RWPE2 (cell line): Measurements from ENCODE around the gene TRANK1.

Experiments
- ATAC-seq: fragments of 200-7000 bp; cut with Tn5 transposase; 3 replicates; pipeline ENCODE4 v1.9.1; 2021; ENCODE audit warnings: low read depth
- DNase-seq: peaks from one replicate; pipeline ENCODE4 v3.0.0-alpha.2; 2020; ENCODE audit warnings: low spot score
- H3K27ac ChIP-seq: fragments of 450-650 bp; 2 replicates; pipeline ENCODE4 v1.5.1; 2017; ENCODE audit warnings: mild to moderate bottlenecking; ENCODE audit not compliant: poor library complexity, severe bottlenecking
- H3K27me3 ChIP-seq: fragments of 250-450 bp; sonication (Bioruptor Pico); 2 replicates; pipeline ENCODE4 v1.5.1; 2021; ENCODE audit warnings: mild to moderate bottlenecking, moderate library complexity; ENCODE audit not compliant: insufficient read depth, poor library complexity, severe bottlenecking
- H3K36me3 ChIP-seq: fragments of 250-450 bp; sonication (Bioruptor Pico); 2 replicates; pipeline ENCODE4 v1.5.1; 2020; ENCODE audit warnings: low read depth, mild to moderate bottlenecking, moderate library complexity
- H3K4me1 ChIP-seq: fragments of 250-450 bp; sonication (Bioruptor Pico); 2 replicates; pipeline ENCODE4 v1.5.1; 2021; ENCODE audit warnings: mild to moderate bottlenecking, moderate library complexity; ENCODE audit not compliant: insufficient read depth, poor library complexity, severe bottlenecking
- H3K4me3 ChIP-seq: fragments of 250-450 bp; sonication (Bioruptor Pico); 2 replicates; pipeline ENCODE4 v1.5.1; 2021; ENCODE audit warnings: mild to moderate bottlenecking, moderate library complexity; ENCODE audit not compliant: severe bottlenecking
- H3K9me3 ChIP-seq: fragments of 250-450 bp; sonication (Bioruptor Pico); 2 replicates; pipeline ENCODE4 v1.5.1; 2021; ENCODE audit warnings: mild to moderate bottlenecking, moderate library complexity; ENCODE audit not compliant: severe bottlenecking
- CTCF ChIP-seq: fragments of 450-650 bp; IDR thresholded peaks from one replicate; pipeline ENCODE4 v1.5.1; 2017; ENCODE audit warnings: mild to moderate bottlenecking, moderate library complexity; ENCODE audit not compliant: poor library complexity, severe bottlenecking

TRANK1 gene

DNA sequence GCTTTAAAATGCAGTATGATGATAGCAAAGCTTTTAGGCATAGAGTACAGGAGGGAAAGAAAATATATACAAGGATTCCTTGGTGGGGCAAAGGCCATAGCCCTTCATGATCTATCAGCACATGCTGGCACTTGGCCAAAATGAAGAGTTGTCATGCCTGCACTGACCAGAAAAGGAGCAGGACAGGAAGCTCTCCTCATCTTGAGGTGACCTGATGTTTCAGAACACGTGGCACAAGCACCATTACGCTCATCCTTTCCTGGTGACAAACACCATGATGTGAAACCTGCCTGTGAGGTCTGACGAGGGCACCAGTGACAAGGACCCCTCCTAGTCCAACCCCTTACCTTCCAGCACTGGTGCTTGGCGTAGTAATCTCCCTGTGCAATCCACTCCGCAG lies 102.6 kb downstream of the TRANK1 start:
- Histone ChIP-seq H3K4me1 (no peaks in the 10 kb centered on the region), H3K9me3 (no peaks in the 10 kb centered on the region)
- no peak for ATAC-seq

DNA sequence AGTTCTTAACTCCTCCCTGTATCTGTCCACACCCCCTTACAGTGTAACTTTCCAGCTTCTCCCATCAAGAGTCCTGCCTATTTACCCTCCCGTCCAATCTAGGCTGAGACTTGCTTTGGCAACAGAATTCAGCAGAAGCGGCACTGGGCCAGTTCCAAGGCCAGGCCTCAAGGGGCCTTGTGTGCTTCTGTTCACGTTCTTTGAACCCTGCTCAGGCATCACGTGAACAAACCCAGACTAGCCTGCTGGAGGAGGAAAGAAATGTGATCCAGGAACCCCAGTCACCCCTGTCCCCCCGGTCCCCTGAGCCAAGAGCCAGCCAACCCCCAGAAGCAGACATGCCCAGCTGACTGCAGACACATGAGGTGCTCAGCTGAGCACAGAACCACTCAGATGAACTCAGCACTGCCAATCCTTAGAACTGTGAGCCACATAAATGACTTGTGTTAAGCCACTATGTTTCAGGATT lies 104.4 kb downstream of the TRANK1 start:
- TF ChIP-seq CTCF = no peak
- no peaks in the 10 kb centered on the region for H3K36me3 ChIP-seq
- H3K4me1 ChIP-seq = no peaks in the 10 kb centered on the region
- DNase-seq (no peak), ATAC-seq (no peak)
- H3K27ac ChIP-seq = no peak overlapping the region
- H3K27me3 ChIP-seq = no peaks in the 10 kb centered on the region
- H3K9me3 ChIP-seq = no peaks in the 10 kb centered on the region
- H3K4me3 ChIP-seq = no peak overlapping the region

More for the DNA sequence above, 102.6 kb downstream of the TRANK1 start:
- Histone ChIP-seq H3K27me3 (no peaks in the 10 kb centered on the region), H3K36me3 (no peaks in the 10 kb centered on the region), H3K27ac (no peak overlapping the region), H3K4me3 (no peak overlapping the region)
- TF ChIP-seq CTCF = no peak
- DNase-seq = no peak

DNA sequence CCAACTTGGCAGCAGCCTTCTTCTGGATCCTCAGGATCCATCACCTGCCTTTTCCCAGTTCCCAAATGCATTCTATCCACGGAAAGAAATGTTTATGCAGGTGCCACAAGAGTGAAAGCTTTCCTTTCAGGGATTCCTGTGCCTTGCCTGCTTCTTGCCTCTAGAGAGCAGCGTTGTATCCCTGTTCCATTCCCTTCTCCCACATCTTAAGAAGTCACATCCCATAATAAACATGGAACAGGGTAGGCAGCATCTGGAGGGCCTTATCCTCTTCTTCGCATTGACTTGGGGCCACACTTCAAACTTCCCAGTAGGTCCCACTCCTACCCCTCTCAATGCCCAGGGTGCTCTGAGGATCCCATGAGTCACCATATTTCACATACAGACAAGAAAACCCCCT lies 107.8 kb downstream of the TRANK1 start:
- ATAC-seq = no peak
- H3K36me3 ChIP-seq = no peaks in the 10 kb centered on the region
- H3K4me1 ChIP-seq = no peaks in the 10 kb centered on the region
- H3K9me3 ChIP-seq = no peaks in the 10 kb centered on the region
- TF ChIP-seq CTCF = no peak
- H3K4me3 ChIP-seq = no peak overlapping the region
- no peak overlapping the region for H3K27ac ChIP-seq
- no peak for DNase-seq
- no peaks in the 10 kb centered on the region for H3K27me3 ChIP-seq

DNA sequence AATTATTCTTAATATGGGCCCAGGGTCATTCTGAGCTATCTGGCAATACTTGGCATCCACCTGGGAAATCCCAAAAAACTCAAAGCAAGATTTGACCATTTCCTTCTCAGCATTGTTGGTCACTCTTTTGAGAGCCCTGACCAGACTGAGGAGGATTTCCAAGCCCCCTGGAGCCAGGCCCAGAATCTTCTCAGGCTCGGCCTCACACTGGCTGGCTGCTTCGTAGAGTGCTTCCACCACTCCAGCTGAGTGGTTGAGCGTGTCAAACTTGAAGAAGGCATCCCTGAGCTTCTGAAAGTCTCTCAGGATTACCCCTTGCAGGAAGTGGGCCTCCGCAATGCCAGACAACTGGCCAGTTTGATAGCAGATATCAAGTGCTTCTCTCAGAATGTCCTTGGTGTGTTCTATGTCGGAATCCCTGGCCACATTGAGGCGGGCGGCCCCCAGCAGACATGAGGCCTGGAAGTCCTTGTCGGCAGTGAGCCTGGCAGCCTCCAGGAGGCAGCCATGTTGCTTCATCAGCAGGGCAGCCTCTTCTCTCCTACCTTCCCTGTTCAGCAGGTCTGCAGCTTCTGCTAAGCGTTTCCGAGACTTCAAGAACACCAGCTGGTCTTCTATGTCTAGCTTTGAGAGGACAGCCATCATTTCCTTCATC lies 111.6 kb downstream of the TRANK1 start:
- no peak for TF ChIP-seq CTCF
- no peak overlapping the region for H3K4me3 ChIP-seq
- no peak for DNase-seq
- no peaks in the 10 kb centered on the region for H3K36me3 ChIP-seq
- ATAC-seq = no peak
- H3K4me1 ChIP-seq = no peaks in the 10 kb centered on the region
- no peaks in the 10 kb centered on the region for H3K9me3 ChIP-seq
- no peak overlapping the region for H3K27ac ChIP-seq
- no peaks in the 10 kb centered on the region for H3K27me3 ChIP-seq

DNA sequence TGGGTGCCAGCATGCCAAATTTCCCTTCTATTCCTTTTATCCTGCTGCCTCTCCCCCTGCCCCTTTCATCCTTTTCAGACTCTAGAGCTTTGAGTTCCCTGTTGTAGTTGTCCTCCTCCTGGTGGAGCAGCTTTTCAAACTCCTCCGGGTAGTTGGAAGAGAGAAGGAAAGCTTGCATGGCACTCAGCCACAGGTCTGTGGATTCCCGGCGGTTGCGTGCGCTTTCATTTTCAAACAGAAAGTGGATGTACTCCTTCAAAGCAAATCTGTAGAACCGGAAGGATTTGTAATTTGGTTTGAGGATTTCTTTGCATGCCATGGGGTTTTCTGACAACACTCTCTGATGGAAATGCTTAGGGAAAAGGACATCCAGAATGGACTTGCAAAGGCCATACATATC lies 112.4 kb downstream of the TRANK1 start:
- no peak for DNase-seq
- no peak for ATAC-seq

More for the DNA sequence above, 112.4 kb downstream of the TRANK1 start:
- Histone ChIP-seq H3K27me3 (no peaks in the 10 kb centered on the region), H3K27ac (no peak overlapping the region), H3K36me3 (no peaks in the 10 kb centered on the region), H3K4me3 (no peak overlapping the region), H3K9me3 (no peaks in the 10 kb centered on the region), H3K4me1 (no peaks in the 10 kb centered on the region)
- no peak for TF ChIP-seq CTCF
